CD14-positive monocyte (primary cell): ENCODE results near the gene CDK5. TPM values are rescaled to one million over a fixed set of nuclear protein-coding genes. Genes with fewer than 3 reads are reported as not detected.

Experiments used
- DNase-seq, 3 donors: peaks; one replicate each; pipeline ENCODE4 v3.0.0-alpha.2; 2011 to 2022
- H2AFZ ChIP-seq: 2 replicates; pipeline ENCODE4 v1.6.0; 2012; ENCODE audit warnings: mild to moderate bottlenecking, low read depth, low read length, inconsistent platforms; ENCODE audit not compliant: insufficient read depth, poor library complexity, severe bottlenecking
- H3K27ac ChIP-seq, 2 donors: 1 replicate in 1 of 2; 2 replicates in 1 of 2; pipeline ENCODE4 v1.5.1; 2012 to 2013; ENCODE audit warnings: low read length in 2 of 2, control low read depth in 1 of 2, inconsistent platforms in 1 of 2, low read depth in 1 of 2, mild to moderate bottlenecking in 1 of 2
- H3K27me3 ChIP-seq, 2 donors: one replicate each; pipeline versions ENCODE4 v1.6.0 to v1.6.1; 2011 to 2013; ENCODE audit warnings: low read length in 2 of 2; ENCODE audit not compliant: control insufficient read depth in 2 of 2, insufficient read depth in 2 of 2
- H3K36me3 ChIP-seq, 2 donors: replicated peaks in 1 of 2; 1 replicate in 1 of 2; 2 replicates in 1 of 2; pipeline versions ENCODE4 v1.5.1 to v1.6.1; 2012 to 2013; ENCODE audit warnings: low read length in 2 of 2, control low read depth in 1 of 2, inconsistent platforms in 1 of 2, mild to moderate bottlenecking in 1 of 2; ENCODE audit not compliant: insufficient read depth in 2 of 2, control insufficient read depth in 1 of 2
- H3K4me1 ChIP-seq, 2 donors: 1 replicate in 1 of 2; 2 replicates in 1 of 2; pipeline versions ENCODE4 v1.5.1 to v1.6.1; 2012 to 2013; ENCODE audit warnings: low read length in 2 of 2, control low read depth in 1 of 2, inconsistent platforms in 1 of 2, mild to moderate bottlenecking in 1 of 2, moderate library complexity in 1 of 2; ENCODE audit not compliant: insufficient read depth in 2 of 2, control insufficient read depth in 1 of 2
- H3K4me2 ChIP-seq: replicated peaks from 2 replicates; pipeline ENCODE3; 2012; ENCODE audit warnings: low read length, moderate library complexity, mild to moderate bottlenecking; ENCODE audit not compliant: poor library complexity, severe bottlenecking; ENCODE audit errors: extremely low read depth
- H3K4me3 ChIP-seq, 3 experiments: fragments of 200-600 bp in 1 of 3; sonication (generic) in 1 of 3; replicated peaks in 1 of 3; 1 replicate in 2 of 3; 2 replicates in 1 of 3; pipeline ENCODE4 v1.5.1; 2011 to 2013; ENCODE audit warnings: low read length in 3 of 3, mild to moderate bottlenecking in 3 of 3, control low read depth in 2 of 3, low read depth in 2 of 3, inconsistent platforms in 1 of 3, moderate library complexity in 1 of 3
- H3K79me2 ChIP-seq: 2 replicates; pipeline ENCODE4 v1.6.0; 2012; ENCODE audit warnings: mild to moderate bottlenecking, control low read depth, inconsistent platforms, low read length, moderate library complexity; ENCODE audit not compliant: insufficient read depth
- H3K9ac ChIP-seq: 2 replicates; pipeline ENCODE4 v1.6.0; 2017; ENCODE audit warnings: low read length, mild to moderate bottlenecking; ENCODE audit not compliant: insufficient read depth, poor library complexity, severe bottlenecking
- H3K9me3 ChIP-seq, 2 donors: replicated peaks in 1 of 2; 1 replicate in 1 of 2; 2 replicates in 1 of 2; pipeline versions ENCODE4 v1.5.1 to v1.6.1; 2012 to 2013; ENCODE audit warnings: low read length in 2 of 2, control low read depth in 1 of 2; ENCODE audit not compliant: control insufficient read depth in 1 of 2, insufficient read depth in 1 of 2
- H4K20me1 ChIP-seq: 2 replicates; pipeline ENCODE4 v1.6.0; 2012; ENCODE audit warnings: mild to moderate bottlenecking, low read length, control low read depth, moderate library complexity; ENCODE audit not compliant: insufficient read depth
- H3K27ac Mint-ChIP-seq, 7 donors: one replicate each; pipeline ENCODE4 v1.8.0; 2020; ENCODE audit warnings: mild to moderate bottlenecking in 7 of 7, mixed read lengths in 7 of 7, moderate library complexity in 6 of 7, inconsistent platforms in 2 of 7
- H3K27me3 Mint-ChIP-seq, 3 donors: one replicate each; pipeline ENCODE4 v1.8.0; 2021 to 2022; ENCODE audit warnings: low read depth in 3 of 3, mild to moderate bottlenecking in 3 of 3, mixed read lengths in 3 of 3, moderate library complexity in 3 of 3, inconsistent platforms in 1 of 3
- H3K36me3 Mint-ChIP-seq, 2 donors: one replicate each; pipeline ENCODE4 v1.8.0; 2020; ENCODE audit warnings: mixed read lengths in 2 of 2, inconsistent platforms in 1 of 2, mild to moderate bottlenecking in 1 of 2
- H3K4me1 Mint-ChIP-seq: one replicate; pipeline ENCODE4 v1.8.0; 2020; ENCODE audit warnings: mild to moderate bottlenecking, mixed read lengths
- H3K4me3 Mint-ChIP-seq, 2 donors: one replicate each; pipeline ENCODE4 v1.8.0; 2020; ENCODE audit warnings: mild to moderate bottlenecking in 2 of 2, mixed read lengths in 2 of 2, moderate library complexity in 1 of 2
- H3K9me3 Mint-ChIP-seq, 7 donors: one replicate each; pipeline ENCODE4 v1.8.0; 2020 to 2022; ENCODE audit warnings: mixed read lengths in 7 of 7, mild to moderate bottlenecking in 6 of 7, moderate library complexity in 6 of 7, inconsistent platforms in 2 of 7
- CTCF ChIP-seq: fragments of 200-600 bp; IDR thresholded peaks from one replicate; pipeline ENCODE4 v1.8.0; 2022; ENCODE audit warnings: antibody characterized with exemption, mild to moderate bottlenecking
- WGBS: methylation state at CpG from one replicate; pipeline ENCODE4 v1.1.5; 2013; ENCODE audit warnings: missing lambda C conversion rate; ENCODE audit not compliant: insufficient coverage; 5-methylcytosine and 5-hydroxymethylcytosine counted together
- intact Hi-C, 2 donors: fragments of 100-400 bp; cut with micrococcal nuclease; formaldehyde crosslinking; loops; one replicate each; pipeline versions ENCODE4 v1.15.0 to v1.15.1; 2023
- polyA plus RNA-seq, 3 donors: library from polyadenylated mRNA; depleted of rRNA in 1 of 3; unstranded in 2 of 3; stranded (reverse) in 1 of 3; fragments of 300-500 nt in 2 of 3; fragments of >200 nt in 1 of 3; fragmentation: Illumina TruSeq in 2 of 3; gene quantifications; 1 replicate in 2 of 3; 2 replicates in 1 of 3; pipeline ENCODE4 v1.2.3, GENCODE V29; 2012 to 2021

CDK5 gene
- polyA plus RNA-seq, 3 donors: 14.9 to 31.2 (median 24.9) TPM

GRCh38 chr7:151065516-151065915 is 7.8 kb upstream of the CDK5 start:
- no peak overlapping the region for H3K4me3 Mint-ChIP-seq
- intact Hi-C loops: no loop called here
- H3K4me2 ChIP-seq: no peak overlapping the region
- H3K4me3 ChIP-seq: no peak overlapping the region
- no peaks in the 10 kb centered on the region for H3K27me3 Mint-ChIP-seq
- WGBS: 99% methylated on average over 11 of the region's 14 CpGs
- no peak for TF ChIP-seq CTCF
- peaks cover 71 to 86% of the 10 kb centered on the region in 2 donors for H3K36me3 ChIP-seq
- peaks cover 78% of the 10 kb centered on the region for H4K20me1 ChIP-seq
- peak overlapping the region in 1 of 2 donors; percentile 14 for H3K27ac ChIP-seq
- H3K4me1 Mint-ChIP-seq: peaks cover 11% of the 10 kb centered on the region
- H3K27me3 ChIP-seq: no peaks in the 10 kb centered on the region
- H3K4me1 ChIP-seq: peaks cover 7 to 9% of the 10 kb centered on the region in 2 donors
- peaks cover 0 to 3% (median 0%) of the 10 kb centered on the region in 7 donors for H3K9me3 Mint-ChIP-seq
- peak overlapping the region in 2 of 7 donors; percentile 8 to 45 for H3K27ac Mint-ChIP-seq
- H3K79me2 ChIP-seq: peaks cover 19% of the 10 kb centered on the region
- H3K9ac ChIP-seq: no peak overlapping the region
- peaks cover 50 to 79% of the 10 kb centered on the region in 2 donors for H3K36me3 Mint-ChIP-seq
- DNase-seq: no peak
- H2AFZ ChIP-seq: no peak overlapping the region
- H3K9me3 ChIP-seq: no peaks in the 10 kb centered on the region

GRCh38 chr7:151064993-151065392 is 7.3 kb upstream of the CDK5 start:
- Histone ChIP-seq H3K9me3 (no peaks in the 10 kb centered on the region), H3K4me2 (no peak overlapping the region), H3K79me2 (peaks cover 24% of the 10 kb centered on the region), H3K9ac (no peak overlapping the region), H3K27ac (no peak overlapping the region), H2AFZ (no peak overlapping the region), H3K36me3 (peaks cover 65 to 81% of the 10 kb centered on the region in 2 donors), H3K27me3 (no peaks in the 10 kb centered on the region), H4K20me1 (peaks cover 83% of the 10 kb centered on the region), H3K4me1 (peaks cover 12 to 14% of the 10 kb centered on the region in 2 donors), H3K4me3 (no peak overlapping the region)
- H3K36me3 Mint-ChIP-seq: peaks cover 45 to 73% of the 10 kb centered on the region in 2 donors
- peak overlapping the region in 1 of 7 donors; percentile 8 for H3K27ac Mint-ChIP-seq
- no peak overlapping the region for H3K4me3 Mint-ChIP-seq
- peaks cover 0 to 3% (median 0%) of the 10 kb centered on the region in 7 donors for H3K9me3 Mint-ChIP-seq
- WGBS: 100% methylated on average over 1 of the region's 6 CpGs
- no peaks in the 10 kb centered on the region for H3K27me3 Mint-ChIP-seq
- TF ChIP-seq CTCF: no peak
- peaks cover 16% of the 10 kb centered on the region for H3K4me1 Mint-ChIP-seq
- no peak for DNase-seq
- intact Hi-C loops: no loop called here
